Globus pallidus (tissue), 1 donor: ENCODE data around the gene CIAO1.
A peak's percentile ranks its signal among the peaks of the same experiment; 100 is the strongest.
"Not testable (repeated sequence)": the region's sequence is repeated elsewhere in the genome, so short reads cannot be mapped to it uniquely, and the experiment has no call there.

Experiments
- DNase-seq: peaks from one replicate; pipeline ENCODE4 v3.0.0-alpha.2; 2015; ENCODE audit warnings: low spot score

CIAO1 gene

GRCh38 chr2:96265840-96266679 lies at the start of gene CIAO1, which contains the start of gene TMEM127:
CIAO1 (plus strand) TSS chr2:96266225; CDS start chr2:96266351, 126 bp downstream.
TMEM127 (minus strand) TSS chr2:96265997; CDS start chr2:96265381, 616 bp downstream.
- peak; percentile 97 for DNase-seq

- no peak for DNase-seq
Observed at GRCh38 chr2:96218508-96219131, 47.4 kb upstream of the CIAO1 start.

- not testable (repeated sequence) for DNase-seq
Observed at GRCh38 chr2:96219959-96220358, 46.1 kb upstream of the CIAO1 start.

- not testable (repeated sequence) for DNase-seq
Observed at GRCh38 chr2:96221106-96221505, 44.9 kb upstream of the CIAO1 start.

- DNase-seq = peak; percentile 41
Observed at GRCh38 chr2:96225016-96225533, 41.0 kb upstream of the CIAO1 start.

- DNase-seq = no peak
Observed at GRCh38 chr2:96231316-96231715, 34.7 kb upstream of the CIAO1 start.

- DNase-seq = no peak
Observed at GRCh38 chr2:96233436-96233835, 32.6 kb upstream of the CIAO1 start.

GRCh38 chr2:96233880-96234316 lies 32.1 kb upstream of the CIAO1 start:
- no peak for DNase-seq

GRCh38 chr2:96236882-96237281 lies 29.1 kb upstream of the CIAO1 start:
- DNase-seq = no peak

- no peak for DNase-seq
Observed at GRCh38 chr2:96238266-96238665, 27.8 kb upstream of the CIAO1 start.

- DNase-seq = no peak
Observed at GRCh38 chr2:96239091-96239490, 26.9 kb upstream of the CIAO1 start.

- DNase-seq = no peak
Observed at GRCh38 chr2:96239745-96240264, 26.2 kb upstream of the CIAO1 start.

- no peak for DNase-seq
Observed at GRCh38 chr2:96240341-96241038, 25.5 kb upstream of the CIAO1 start.

- DNase-seq = no peak
Observed at GRCh38 chr2:96241227-96241626, 24.8 kb upstream of the CIAO1 start.

- peak; percentile 78 for DNase-seq
Observed at GRCh38 chr2:96241900-96242611, 24.0 kb upstream of the CIAO1 start.

GRCh38 chr2:96243843-96244242 lies 22.2 kb upstream of the CIAO1 start:
- DNase-seq = no peak

- no peak for DNase-seq
Observed at GRCh38 chr2:96245609-96246390, 20.2 kb upstream of the CIAO1 start.

GRCh38 chr2:96247009-96247408 lies 19.0 kb upstream of the CIAO1 start:
- DNase-seq = no peak

- no peak for DNase-seq
Observed at GRCh38 chr2:96247896-96248295, 18.1 kb upstream of the CIAO1 start.

GRCh38 chr2:96248624-96249023 lies 17.4 kb upstream of the CIAO1 start:
- DNase-seq = no peak

GRCh38 chr2:96249654-96250053 lies 16.4 kb upstream of the CIAO1 start:
- DNase-seq = no peak
